Lower leg skin (tissue), 3 donors: ENCODE results near the gene TBL3.

Experiments used
- POLR2A ChIP-seq, 2 donors: fragments of 450-650 bp; IDR thresholded peaks; one replicate each; pipeline ENCODE4 v1.6.1; 2016 to 2017; ENCODE audit warnings: antibody characterized with exemption in 2 of 2, mild to moderate bottlenecking in 1 of 2, moderate library complexity in 1 of 2
- TF ChIP-seq, protein P1 (sequence below), 3 donors: fragments of 450-650 bp; IDR thresholded peaks; one replicate each; pipeline ENCODE4 v1.5.1; 2016; ENCODE audit warnings: antibody characterized with exemption in 3 of 3, mild to moderate bottlenecking in 3 of 3, moderate library complexity in 2 of 3

DNA sequence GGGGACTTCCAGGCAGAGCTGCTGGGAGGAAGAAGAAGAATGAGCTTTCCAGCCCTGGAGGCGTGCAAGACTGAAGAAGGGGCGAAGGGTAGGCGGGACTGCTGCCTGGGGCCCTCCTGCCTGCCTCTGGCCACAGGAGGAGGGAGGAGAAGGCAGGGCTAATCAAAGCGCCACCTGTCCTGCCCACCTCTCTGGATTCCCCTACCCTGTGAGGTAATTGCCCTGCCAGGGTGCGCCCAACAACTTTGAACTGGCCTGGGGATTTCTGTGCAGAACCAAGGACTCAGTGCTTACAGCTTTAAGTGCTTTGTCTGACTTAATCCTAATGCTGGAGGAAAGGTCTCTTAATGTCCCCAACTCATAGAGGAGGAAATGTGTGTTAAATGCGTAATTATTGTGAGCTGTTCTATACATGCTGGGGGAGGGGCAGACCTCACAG, 9.6 kb downstream of the TBL3 start, which contains the start of gene NOXO1:
- TF ChIP-seq, protein P1, sequence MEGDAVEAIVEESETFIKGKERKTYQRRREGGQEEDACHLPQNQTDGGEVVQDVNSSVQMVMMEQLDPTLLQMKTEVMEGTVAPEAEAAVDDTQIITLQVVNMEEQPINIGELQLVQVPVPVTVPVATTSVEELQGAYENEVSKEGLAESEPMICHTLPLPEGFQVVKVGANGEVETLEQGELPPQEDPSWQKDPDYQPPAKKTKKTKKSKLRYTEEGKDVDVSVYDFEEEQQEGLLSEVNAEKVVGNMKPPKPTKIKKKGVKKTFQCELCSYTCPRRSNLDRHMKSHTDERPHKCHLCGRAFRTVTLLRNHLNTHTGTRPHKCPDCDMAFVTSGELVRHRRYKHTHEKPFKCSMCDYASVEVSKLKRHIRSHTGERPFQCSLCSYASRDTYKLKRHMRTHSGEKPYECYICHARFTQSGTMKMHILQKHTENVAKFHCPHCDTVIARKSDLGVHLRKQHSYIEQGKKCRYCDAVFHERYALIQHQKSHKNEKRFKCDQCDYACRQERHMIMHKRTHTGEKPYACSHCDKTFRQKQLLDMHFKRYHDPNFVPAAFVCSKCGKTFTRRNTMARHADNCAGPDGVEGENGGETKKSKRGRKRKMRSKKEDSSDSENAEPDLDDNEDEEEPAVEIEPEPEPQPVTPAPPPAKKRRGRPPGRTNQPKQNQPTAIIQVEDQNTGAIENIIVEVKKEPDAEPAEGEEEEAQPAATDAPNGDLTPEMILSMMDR (IDR thresholded peaks at IDR 0.05), result no peak
- TF ChIP-seq POLR2A (IDR thresholded peaks at IDR 0.05), result no peak
